ENCODE results near the gene LDLR. TPM values are rescaled to one million over a fixed set of nuclear protein-coding genes. Genes with fewer than 3 reads are reported as not detected.
A peak's percentile ranks its signal among the peaks of the same experiment; 100 is the strongest.
"Not testable (repeated sequence)": the region's sequence is repeated elsewhere in the genome, so short reads cannot be mapped to it uniquely, and the experiment has no call there.

Gene LDLR
- total RNA-seq, 1 donor from 2014 or later = 153 TPM

DNA sequence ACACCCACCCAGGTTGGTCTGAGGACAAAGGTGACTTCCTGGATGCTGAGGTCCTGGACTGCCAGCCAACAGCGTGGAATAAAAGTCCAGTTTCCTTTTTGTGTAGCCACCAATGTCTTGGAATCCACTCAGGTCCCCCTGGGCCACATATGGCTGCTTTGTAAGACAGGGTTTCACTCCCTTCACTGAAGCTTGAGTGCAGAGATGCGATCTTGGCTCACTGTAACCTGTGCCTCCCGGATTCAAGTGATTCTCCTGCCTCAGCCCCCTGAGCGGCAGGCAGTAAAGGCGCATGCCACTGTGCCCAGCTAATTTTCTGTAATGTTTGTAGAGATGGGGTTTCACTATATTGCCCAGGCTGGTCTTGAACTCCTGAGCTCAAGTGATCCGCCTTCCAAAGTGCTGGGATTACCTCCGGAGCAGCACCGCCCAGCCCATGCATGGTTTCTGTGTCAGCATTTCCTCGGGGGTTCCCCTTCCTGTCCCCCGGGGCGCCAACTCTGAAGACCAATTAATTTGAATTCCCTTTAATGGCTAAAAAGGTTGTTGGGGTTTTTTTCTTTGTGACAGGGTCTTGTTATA is 90.5 kb downstream of the LDLR start:
- Histone ChIP-seq H3K4me1 (ENCODE audit: insufficient read depth, low read length) (peaks cover 10% of the 10 kb centered on the region), H3K4me2 (ENCODE audit: low read length) (peak overlapping the region; percentile 26), H3K4me3 (ENCODE audit: insufficient read depth, low read depth, low read length) (no peak overlapping the region), H3K36me3 (ENCODE audit: insufficient read depth, low read length) (peaks cover 20% of the 10 kb centered on the region), H3K9me3 (ENCODE audit: insufficient read depth, low read depth, low read length) (no peaks in the 10 kb centered on the region), H4K20me1 (ENCODE audit: insufficient read depth, low read length) (peaks cover 8% of the 10 kb centered on the region), H2AFZ (ENCODE audit: low read depth, low read length) (no peak overlapping the region), H3K27ac (ENCODE audit: low read depth, low read length) (no peak overlapping the region), H3K79me2 (ENCODE audit: insufficient read depth, low read length) (peaks cover 7% of the 10 kb centered on the region), H3K27me3 (ENCODE audit: insufficient read depth, low read length) (no peaks in the 10 kb centered on the region), H3K9ac (ENCODE audit: low read length) (no peak overlapping the region)
- no peak for FAIRE-seq
- Mint-ChIP-seq H3K36me3 (ENCODE audit: low read depth, unreplicated experiment) (peaks cover 29% of the 10 kb centered on the region), H3K27me3 (ENCODE audit: low read depth, unreplicated experiment) (no peaks in the 10 kb centered on the region), H3K4me3 (ENCODE audit: unreplicated experiment) (no peak overlapping the region), H3K9me3 (ENCODE audit: unreplicated experiment) (no peaks in the 10 kb centered on the region), H3K27ac (ENCODE audit: unreplicated experiment) (no peak overlapping the region), H3K4me1 (ENCODE audit: low read depth, unreplicated experiment) (no peaks in the 10 kb centered on the region)
- no peak for DNase-seq (ENCODE audit: low read depth)
- TF ChIP-seq, protein P1, sequence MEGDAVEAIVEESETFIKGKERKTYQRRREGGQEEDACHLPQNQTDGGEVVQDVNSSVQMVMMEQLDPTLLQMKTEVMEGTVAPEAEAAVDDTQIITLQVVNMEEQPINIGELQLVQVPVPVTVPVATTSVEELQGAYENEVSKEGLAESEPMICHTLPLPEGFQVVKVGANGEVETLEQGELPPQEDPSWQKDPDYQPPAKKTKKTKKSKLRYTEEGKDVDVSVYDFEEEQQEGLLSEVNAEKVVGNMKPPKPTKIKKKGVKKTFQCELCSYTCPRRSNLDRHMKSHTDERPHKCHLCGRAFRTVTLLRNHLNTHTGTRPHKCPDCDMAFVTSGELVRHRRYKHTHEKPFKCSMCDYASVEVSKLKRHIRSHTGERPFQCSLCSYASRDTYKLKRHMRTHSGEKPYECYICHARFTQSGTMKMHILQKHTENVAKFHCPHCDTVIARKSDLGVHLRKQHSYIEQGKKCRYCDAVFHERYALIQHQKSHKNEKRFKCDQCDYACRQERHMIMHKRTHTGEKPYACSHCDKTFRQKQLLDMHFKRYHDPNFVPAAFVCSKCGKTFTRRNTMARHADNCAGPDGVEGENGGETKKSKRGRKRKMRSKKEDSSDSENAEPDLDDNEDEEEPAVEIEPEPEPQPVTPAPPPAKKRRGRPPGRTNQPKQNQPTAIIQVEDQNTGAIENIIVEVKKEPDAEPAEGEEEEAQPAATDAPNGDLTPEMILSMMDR (IDR thresholded peaks at IDR 0.05; ENCODE audit: insufficient read depth, low read depth, low read length) = no peak
- TF ChIP-seq EZH2 (IDR thresholded peaks at IDR 0.05; ENCODE audit: insufficient read depth, low read length) = no peak

DNA sequence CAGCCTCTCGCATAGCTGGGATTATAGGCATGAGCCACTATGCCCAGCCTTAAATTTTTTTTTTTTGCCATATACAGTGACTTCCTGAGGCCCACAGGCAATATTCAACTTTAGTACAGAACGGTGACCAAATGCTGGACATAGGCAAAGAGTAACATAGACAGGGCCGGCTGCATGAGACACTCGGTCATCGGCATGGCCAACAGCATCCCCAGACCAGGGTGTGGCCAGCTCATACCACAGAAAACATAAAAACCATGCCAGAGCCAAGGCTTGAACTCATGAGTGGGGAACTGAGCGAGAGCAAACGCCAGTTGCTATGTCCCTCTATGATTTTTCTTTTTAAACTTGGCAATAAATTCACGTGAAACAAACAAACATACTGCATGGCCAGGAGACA is 91.1 kb downstream of the LDLR start:
- Mint-ChIP-seq H3K27ac (ENCODE audit: unreplicated experiment) (no peak overlapping the region), H3K4me1 (ENCODE audit: low read depth, unreplicated experiment) (no peaks in the 10 kb centered on the region), H3K27me3 (ENCODE audit: low read depth, unreplicated experiment) (no peaks in the 10 kb centered on the region), H3K36me3 (ENCODE audit: low read depth, unreplicated experiment) (peaks cover 27% of the 10 kb centered on the region), H3K9me3 (ENCODE audit: unreplicated experiment) (no peaks in the 10 kb centered on the region), H3K4me3 (ENCODE audit: unreplicated experiment) (no peak overlapping the region)
- TF ChIP-seq EZH2 (IDR thresholded peaks at IDR 0.05; ENCODE audit: insufficient read depth, low read length) = no peak
- TF ChIP-seq, protein P1 (IDR thresholded peaks at IDR 0.05; ENCODE audit: insufficient read depth, low read depth, low read length) = no peak
- no peak for FAIRE-seq
- H3K9ac ChIP-seq (ENCODE audit: low read length) = no peak overlapping the region
- no peaks in the 10 kb centered on the region for H3K27me3 ChIP-seq (ENCODE audit: insufficient read depth, low read length)
- peaks cover 10% of the 10 kb centered on the region for H3K4me1 ChIP-seq (ENCODE audit: insufficient read depth, low read length)
- H3K4me3 ChIP-seq (ENCODE audit: insufficient read depth, low read depth, low read length) = no peak overlapping the region
- H3K36me3 ChIP-seq (ENCODE audit: insufficient read depth, low read length) = peaks cover 18% of the 10 kb centered on the region
- H2AFZ ChIP-seq (ENCODE audit: low read depth, low read length) = no peak overlapping the region
- peaks cover 7% of the 10 kb centered on the region for H3K79me2 ChIP-seq (ENCODE audit: insufficient read depth, low read length)
- no peaks in the 10 kb centered on the region for H3K9me3 ChIP-seq (ENCODE audit: insufficient read depth, low read depth, low read length)
- no peak overlapping the region for H3K4me2 ChIP-seq (ENCODE audit: low read length)
- H3K27ac ChIP-seq (ENCODE audit: low read depth, low read length) = no peak overlapping the region
- DNase-seq (ENCODE audit: low read depth) = no peak
- peaks cover 8% of the 10 kb centered on the region for H4K20me1 ChIP-seq (ENCODE audit: insufficient read depth, low read length)

DNA sequence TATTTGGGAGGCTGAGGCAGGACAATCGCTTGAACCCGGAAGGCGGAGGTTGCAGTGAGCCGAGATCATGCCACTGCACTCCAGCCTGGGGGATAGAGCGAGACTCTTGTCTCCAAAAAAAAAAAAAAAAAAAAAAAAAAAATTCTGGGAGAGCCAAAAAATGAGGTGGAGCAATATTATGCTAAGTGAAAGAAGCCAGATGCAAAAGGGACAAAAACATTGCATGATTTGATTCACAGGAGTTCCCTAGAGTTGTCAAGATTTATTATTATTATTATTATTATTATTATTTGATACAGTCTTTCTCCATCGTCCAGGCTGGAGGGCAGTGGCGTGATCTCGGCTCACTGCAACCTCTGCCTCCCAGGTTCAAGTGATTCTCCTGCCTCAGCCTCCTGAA is 91.7 kb downstream of the LDLR start:
- not testable (repeated sequence) for FAIRE-seq; H3K27ac Mint-ChIP-seq (ENCODE audit: unreplicated experiment); H3K4me3 ChIP-seq (ENCODE audit: insufficient read depth, low read depth, low read length)

More for the DNA sequence above, 91.7 kb downstream of the LDLR start:
- peaks cover 29% of the 10 kb centered on the region for H3K36me3 Mint-ChIP-seq (ENCODE audit: low read depth, unreplicated experiment)
- Histone ChIP-seq H3K36me3 (ENCODE audit: insufficient read depth, low read length) (peaks cover 16% of the 10 kb centered on the region), H3K4me1 (ENCODE audit: insufficient read depth, low read length) (peaks cover 10% of the 10 kb centered on the region)
- H2AFZ ChIP-seq (ENCODE audit: low read depth, low read length); H3K9ac ChIP-seq (ENCODE audit: low read length); H3K27me3 Mint-ChIP-seq (ENCODE audit: low read depth, unreplicated experiment); DNase-seq (ENCODE audit: low read depth); H3K27me3 ChIP-seq (ENCODE audit: insufficient read depth, low read length); H3K9me3 ChIP-seq (ENCODE audit: insufficient read depth, low read depth, low read length); H3K9me3 Mint-ChIP-seq (ENCODE audit: unreplicated experiment); H3K4me3 Mint-ChIP-seq (ENCODE audit: unreplicated experiment); H4K20me1 ChIP-seq (ENCODE audit: insufficient read depth, low read length); H3K79me2 ChIP-seq (ENCODE audit: insufficient read depth, low read length); H3K27ac ChIP-seq (ENCODE audit: low read depth, low read length); H3K4me2 ChIP-seq (ENCODE audit: low read length); H3K4me1 Mint-ChIP-seq (ENCODE audit: low read depth, unreplicated experiment): not testable (repeated sequence)

Data from astrocyte (in vitro differentiated cells and primary cell).